Measurements from ENCODE around the gene ATXN3L. TPM values are rescaled to one million over a fixed set of nuclear protein-coding genes. Genes with fewer than 3 reads are reported as not detected.

Gene ATXN3L
- not detected for polyA plus RNA-seq (ENCODE audit: insufficient read length in 10 of 10)
- long read RNA-seq, donor 1: 0 reads
- long read RNA-seq, donor 2: 0 reads
- long read RNA-seq, donor 3: 0 reads
- long read RNA-seq, donor 4: 0 reads
- long read RNA-seq, donor 5: 0 reads
- long read RNA-seq, donor 6: 0 reads
- long read RNA-seq, donor 7: 0 reads
- long read RNA-seq, donor 8: 0 reads
- long read RNA-seq, donor 9: 0 reads

- no peak for DNase-seq
Measured at GRCh38 chrX:13319953-13320352, at the start of gene ATXN3L. Gene ATXN3L (minus strand): TSS chrX:13320053. CDS start chrX:13319934, 119 bp downstream.

- no peak for DNase-seq
Measured at GRCh38 chrX:13369256-13370030, 49.6 kb upstream of the ATXN3L start.

- DNase-seq: no peak
Measured at GRCh38 chrX:13367950-13368349, 48.1 kb upstream of the ATXN3L start.

DNA sequence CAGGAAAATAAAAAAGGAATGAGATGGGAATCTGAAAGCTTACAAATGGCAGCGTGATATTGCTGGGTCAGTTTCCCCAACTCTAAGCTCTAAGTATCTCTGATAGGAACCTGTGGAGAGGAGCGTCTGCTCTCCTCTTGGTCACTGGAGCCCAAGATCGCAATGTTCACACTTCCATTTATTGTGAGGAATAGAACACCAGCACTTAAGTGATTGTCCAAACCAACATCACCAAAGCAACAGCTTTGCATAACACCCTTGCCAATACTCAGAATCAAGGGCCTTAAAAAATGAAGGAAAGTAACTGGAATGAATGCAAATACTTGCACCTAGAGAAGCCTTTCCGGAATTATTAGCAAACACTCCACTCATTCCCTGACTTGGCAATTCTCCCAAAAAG, 46.8 kb upstream of the ATXN3L start:
- DNase-seq: no peak

DNA sequence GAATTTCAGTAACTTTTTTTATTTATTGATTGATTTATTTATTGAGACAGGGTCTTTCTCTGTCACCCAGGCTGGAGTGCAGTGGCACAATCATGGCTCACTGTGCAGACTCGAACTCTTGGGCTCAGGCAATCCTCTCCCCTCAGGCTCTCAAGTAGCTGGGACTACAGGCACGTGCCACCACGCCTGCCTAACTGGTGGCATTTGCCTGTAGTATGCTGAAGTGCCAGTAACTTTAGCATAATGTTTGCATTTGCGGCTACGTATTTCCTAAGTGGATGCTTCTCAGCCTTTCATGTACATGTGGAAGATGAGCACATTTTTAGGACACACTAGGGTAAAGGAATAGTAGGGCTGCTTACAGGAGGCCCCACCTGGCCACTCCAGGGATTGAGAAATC, 45.3 kb upstream of the ATXN3L start:
- DNase-seq: no peak

DNA sequence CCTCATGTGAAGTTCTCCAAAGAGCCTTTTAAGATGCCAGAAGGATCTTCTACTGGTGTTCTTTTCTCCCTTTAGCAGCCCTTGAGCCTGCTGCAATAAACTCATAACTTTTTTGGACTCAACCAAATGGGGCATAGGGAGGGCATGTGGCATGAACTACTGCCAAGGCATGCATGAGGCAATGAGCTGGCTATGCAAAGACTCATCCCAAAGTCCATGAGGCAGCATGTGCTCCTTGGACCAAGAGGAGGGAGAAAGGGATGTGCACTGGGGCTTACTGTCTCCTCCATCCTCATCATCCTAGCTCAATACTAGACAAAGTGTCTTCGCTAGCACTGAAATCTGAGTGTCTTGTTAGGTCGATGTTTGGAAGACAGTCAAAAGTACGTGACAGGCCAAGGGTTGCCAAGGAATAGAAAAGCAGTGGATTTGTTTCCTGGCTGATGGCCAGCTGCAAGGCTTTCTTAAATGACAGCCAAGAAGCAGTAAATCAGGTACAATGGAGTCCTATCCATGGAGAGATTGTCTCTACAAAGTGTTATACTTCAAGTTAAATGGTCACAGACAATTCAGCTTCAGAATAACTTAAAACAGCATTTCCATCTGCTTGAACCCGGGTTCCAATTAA, 44.5 kb upstream of the ATXN3L start:
- peak in 1 of 3 donors; percentile 22 for DNase-seq

DNA sequence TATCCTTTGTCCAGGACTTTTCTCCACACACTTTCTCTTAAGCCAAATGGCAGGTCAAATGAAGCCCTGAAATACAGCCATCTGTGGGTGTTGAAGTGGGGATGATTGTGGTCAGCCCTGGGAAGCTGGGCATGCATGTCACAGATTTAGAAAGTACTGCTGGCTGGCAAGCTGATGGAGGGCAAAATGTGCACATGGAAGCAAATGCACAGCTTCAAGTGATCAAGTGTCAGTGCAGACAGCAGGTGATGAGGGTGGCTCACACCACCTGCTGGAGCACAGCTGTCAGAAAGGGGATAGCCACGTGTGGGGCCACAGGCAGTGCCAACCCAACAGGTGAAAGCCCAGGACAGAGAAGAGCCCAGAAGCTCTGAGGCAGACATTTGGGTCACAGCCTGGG, 40.3 kb upstream of the ATXN3L start:
- DNase-seq: peak; percentile 36 to 49 (median 46)

DNA sequence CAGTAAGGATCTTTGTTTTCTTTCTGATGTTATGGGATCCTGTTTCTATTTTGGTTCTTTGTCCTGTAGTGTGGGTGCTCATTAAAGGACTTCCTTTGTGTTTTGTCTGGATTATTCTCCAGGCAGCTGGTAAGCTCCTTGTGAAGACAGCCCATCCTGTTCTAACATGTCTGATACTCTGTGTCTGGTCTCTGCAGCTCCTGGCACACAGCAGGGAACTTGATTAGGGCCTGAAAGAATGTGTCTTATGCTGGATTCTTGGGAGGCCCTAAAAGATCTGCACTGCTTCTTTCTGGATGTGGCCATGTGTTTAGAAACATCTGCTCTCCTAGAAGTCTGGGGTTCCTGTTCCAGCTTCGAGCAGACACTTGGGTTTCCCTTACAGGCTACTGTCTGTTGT, 38.1 kb upstream of the ATXN3L start:
- DNase-seq: peak in 2 of 3 donors; percentile 13 to 43

DNA sequence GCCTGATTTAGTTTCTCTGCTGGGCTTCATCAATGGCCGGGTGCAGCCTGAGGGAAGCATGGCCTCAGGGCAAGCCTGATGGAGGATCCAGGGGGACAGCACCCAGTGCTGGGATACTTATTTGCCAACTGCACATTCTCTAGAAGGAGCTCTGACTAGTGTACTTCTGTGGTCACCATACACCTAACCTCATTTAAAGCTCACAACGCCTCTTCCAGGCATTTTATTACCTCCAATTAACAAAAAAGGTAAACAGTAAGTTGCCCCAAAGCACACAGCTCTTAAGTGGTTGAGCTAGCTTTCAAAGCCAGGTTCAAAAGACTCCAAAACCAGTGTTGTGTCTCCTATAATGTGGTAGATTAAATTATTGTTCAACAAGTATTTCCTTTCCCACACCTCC, 26.8 kb upstream of the ATXN3L start:
- DNase-seq: no peak

DNA sequence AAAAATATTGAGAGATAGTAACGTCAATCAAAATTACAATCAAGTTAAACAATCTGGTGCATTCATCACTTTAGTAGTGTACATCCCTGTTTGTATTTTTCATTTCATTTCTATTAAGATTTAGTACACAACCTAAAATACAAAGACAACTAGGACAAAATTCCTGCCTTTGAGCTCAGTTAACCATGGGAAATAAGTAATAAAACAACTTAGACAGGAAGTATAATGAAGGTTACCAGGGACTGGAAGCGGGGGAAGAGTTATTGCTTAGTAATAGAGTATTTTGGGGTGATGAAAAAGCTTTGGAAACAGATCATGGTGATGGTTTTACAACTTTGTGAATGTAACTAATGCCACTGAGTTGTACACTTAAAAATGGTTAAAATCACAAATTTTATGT, 25.6 kb upstream of the ATXN3L start:
- no peak for DNase-seq

DNA sequence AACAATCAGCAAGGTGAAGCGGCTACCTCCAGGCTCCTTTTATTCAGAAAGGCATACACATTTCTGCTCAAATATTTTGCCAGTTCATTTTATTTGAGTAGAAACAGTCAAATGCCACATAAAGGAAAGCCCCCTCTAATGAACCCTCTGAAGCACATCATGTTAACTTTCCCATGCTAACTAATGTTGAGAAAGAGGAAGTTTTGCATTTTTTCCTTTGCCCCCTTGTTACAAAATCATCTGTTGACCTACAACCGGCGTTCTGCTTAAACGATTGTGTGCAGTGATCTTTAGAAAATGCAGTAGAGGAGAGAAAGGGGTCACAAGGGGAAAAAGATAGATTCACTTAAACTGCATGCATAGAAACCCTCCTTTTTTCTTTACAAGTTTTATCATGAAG, 25.2 kb upstream of the ATXN3L start:
- DNase-seq: no peak

- DNase-seq: no peak
Measured at GRCh38 chrX:13341491-13342101, 21.7 kb upstream of the ATXN3L start.

- no peak for DNase-seq
Measured at GRCh38 chrX:13340182-13340791, 20.4 kb upstream of the ATXN3L start.

- DNase-seq: no peak
Measured at GRCh38 chrX:13339607-13340006, 19.8 kb upstream of the ATXN3L start.

- peak; percentile 8 to 55 (median 27) for DNase-seq
Measured at GRCh38 chrX:13338996-13339515, 19.2 kb upstream of the ATXN3L start.

DNA sequence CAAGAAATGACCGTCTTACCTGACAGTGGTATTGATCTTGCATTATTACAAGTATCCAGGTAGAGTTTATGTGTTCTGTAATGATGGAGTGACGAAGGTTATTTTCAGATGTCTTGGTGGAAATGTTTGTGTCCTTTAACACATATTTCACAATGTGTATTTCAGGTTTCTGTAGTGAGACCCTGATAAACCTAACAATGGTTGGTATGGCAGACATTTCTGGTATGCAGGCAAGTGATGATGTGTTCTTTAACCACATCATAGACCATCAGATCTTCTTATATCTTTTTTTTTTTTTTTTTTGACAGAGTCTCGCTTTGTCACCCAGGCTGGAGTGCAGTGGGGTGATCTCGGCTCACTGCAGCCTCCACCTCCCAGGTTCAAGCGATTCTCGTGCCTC, 14.6 kb upstream of the ATXN3L start:
- no peak for DNase-seq

- DNase-seq: no peak
Measured at GRCh38 chrX:13330446-13330845, 10.6 kb upstream of the ATXN3L start.

DNA sequence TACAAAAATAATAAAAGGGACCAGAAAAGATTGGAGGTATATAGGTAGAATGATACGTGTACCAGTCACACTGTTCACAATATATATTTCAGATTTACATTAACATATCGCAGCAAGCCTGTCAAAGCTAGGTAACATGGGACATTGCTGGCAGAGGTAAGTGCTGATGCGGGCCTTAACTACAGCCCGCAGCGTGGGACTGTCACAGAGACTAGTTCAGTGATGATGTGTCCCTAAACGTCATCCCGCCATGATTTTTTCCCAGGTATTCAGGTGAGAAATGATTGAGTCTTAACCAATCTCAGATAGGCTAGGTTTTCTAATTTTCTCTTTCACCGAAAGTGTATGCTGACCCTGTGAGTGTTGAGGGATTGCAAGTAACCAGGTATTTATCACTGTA, 7.8 kb upstream of the ATXN3L start:
- no peak for DNase-seq

DNA sequence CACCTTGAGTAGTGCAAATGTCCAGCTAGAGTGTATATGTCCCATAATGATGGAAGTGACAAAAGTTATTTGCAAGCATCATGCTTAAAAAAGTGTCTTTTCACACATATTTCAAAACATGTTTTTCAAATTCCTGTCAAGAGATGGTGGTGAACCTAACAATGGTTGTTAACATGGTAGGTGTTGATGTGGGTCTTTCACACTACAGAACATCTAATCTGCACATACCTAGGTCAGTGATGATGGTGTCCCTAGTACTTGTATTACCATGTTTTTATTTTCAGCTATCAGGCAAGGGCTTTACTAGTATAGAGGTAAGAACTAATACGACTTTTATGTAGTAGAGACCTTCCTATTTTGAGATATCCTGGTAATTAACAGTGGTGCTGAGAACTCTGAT, 3.4 kb upstream of the ATXN3L start:
- DNase-seq: no peak

DNA sequence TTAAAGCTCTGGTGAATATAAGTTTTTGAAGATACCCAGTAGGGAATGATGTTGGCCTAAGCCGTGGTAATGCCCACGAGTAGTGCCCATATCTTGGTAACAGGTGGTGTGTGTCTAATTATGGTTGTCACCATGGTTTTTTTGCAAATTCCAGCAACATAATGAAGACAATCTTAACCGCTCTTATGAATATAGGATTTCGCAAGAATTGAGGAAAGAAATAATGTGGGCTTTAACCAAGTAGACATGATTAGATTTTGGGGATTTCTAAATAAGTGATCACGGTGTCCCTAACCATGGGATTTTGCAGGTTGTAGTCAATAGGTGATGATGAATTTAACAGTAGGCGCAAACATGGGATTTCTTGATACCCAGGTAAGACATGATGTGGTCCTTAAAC, 2.5 kb downstream of the ATXN3L start:
- no peak for DNase-seq

DNA sequence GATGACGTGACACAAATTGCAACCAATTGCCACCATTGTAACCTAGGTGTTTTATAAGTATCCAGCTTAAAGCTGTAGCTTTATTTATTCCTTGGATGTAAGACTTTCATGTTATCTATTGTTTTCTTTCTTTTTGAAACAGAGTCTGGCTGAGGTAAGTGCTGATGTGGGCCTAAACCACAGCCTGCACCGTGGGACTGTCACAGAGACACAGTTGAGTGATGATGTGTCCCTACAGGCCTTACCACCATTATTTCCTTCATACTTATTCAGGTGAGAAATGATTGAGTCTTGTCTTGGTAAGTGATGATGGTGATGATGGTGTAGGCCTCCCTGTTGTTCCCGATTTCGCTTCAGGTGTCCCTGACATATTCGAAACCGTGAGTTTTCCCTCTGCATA, 8.3 kb downstream of the ATXN3L start:
- DNase-seq: no peak

- no peak for DNase-seq
Measured at GRCh38 chrX:13309631-13310030, 10.2 kb downstream of the ATXN3L start.

Data from muscle of back (tissue), 13 donors.